T-cell (primary cell): ENCODE measurements around the gene DNAJA1. TPM values are rescaled to one million over a fixed set of nuclear protein-coding genes. Genes with fewer than 3 reads are reported as not detected.
"Not testable (repeated sequence)": the region's sequence is repeated elsewhere in the genome, so short reads cannot be mapped to it uniquely, and the experiment has no call there.

Experiments used
- ATAC-seq, 4 experiments: fragments of 200-7000 bp in 3 of 4; fragments of 150-1000 bp in 1 of 4; cut with Tn5 transposase; replicated peaks in 1 of 4; 1 replicate in 3 of 4; 2 replicates in 1 of 4; pipeline ENCODE4 v1.10.0; 2021; ENCODE audit warnings: moderate library complexity in 3 of 4, mild to moderate bottlenecking in 2 of 4, moderate number of reproducible peaks in 1 of 4
- CTCF ChIA-PET, 2 donors: fragments of 300-600 bp; sonication (Branson Sonifier 250); formaldehyde crosslinking; loops; one replicate each; lab custom pipeline; 2022; ENCODE audit warnings: antibody characterized with exemption in 2 of 2; lab: Charles Lee
- POLR2A ChIA-PET, 2 donors: fragments of 300-600 bp; sonication (Branson Sonifier 250); formaldehyde crosslinking; loops; one replicate each; lab custom pipeline; 2022; ENCODE audit warnings: antibody characterized with exemption in 2 of 2; lab: Charles Lee
- DNase-seq, 35 experiments: peaks; one replicate each; pipeline versions ENCODE4 v3.0.0 to v3.0.0-alpha.2; 2013 to 2023
- H3K27ac ChIP-seq: one replicate; pipeline ENCODE4 v1.5.1; 2013; ENCODE audit warnings: low read length
- H3K27me3 ChIP-seq, 2 experiments: replicated peaks in 1 of 2; 1 replicate in 1 of 2; 2 replicates in 1 of 2; pipeline versions ENCODE4 v1.6.1 to v1.7.0; 2013; ENCODE audit warnings: low read length in 1 of 2, mixed read lengths in 1 of 2; ENCODE audit not compliant: control insufficient read depth in 2 of 2, insufficient read depth in 2 of 2; ENCODE audit errors: extremely low read depth in 1 of 2
- H3K36me3 ChIP-seq, 2 donors: 1 replicate in 1 of 2; 2 replicates in 1 of 2; pipeline versions ENCODE4 v1.6.1 to v1.7.0; 2013; ENCODE audit warnings: low read length in 1 of 2; ENCODE audit not compliant: control insufficient read depth in 2 of 2, insufficient read depth in 1 of 2; ENCODE audit errors: extremely low read depth in 1 of 2
- H3K4me1 ChIP-seq, 2 experiments: 1 replicate in 1 of 2; 2 replicates in 1 of 2; pipeline versions ENCODE4 v1.6.1 to v1.7.0; 2013; ENCODE audit warnings: low read length in 2 of 2, mixed read lengths in 1 of 2; ENCODE audit not compliant: insufficient read depth in 2 of 2, control insufficient read depth in 1 of 2; ENCODE audit errors: extremely low read depth in 1 of 2
- H3K4me3 ChIP-seq, 2 donors: 1 replicate in 1 of 2; 2 replicates in 1 of 2; pipeline versions ENCODE4 v1.5.1 to v1.7.0; 2013; ENCODE audit warnings: mild to moderate bottlenecking in 2 of 2, low read length in 1 of 2, moderate library complexity in 1 of 2; ENCODE audit not compliant: control insufficient read depth in 1 of 2; ENCODE audit errors: extremely low read depth in 1 of 2
- H3K9me3 ChIP-seq: 2 replicates; pipeline ENCODE4 v1.7.0; 2013
- H3K27ac Mint-ChIP-seq, 2 donors: one replicate each; pipeline ENCODE4 v1.8.0; 2020 to 2021; ENCODE audit warnings: mild to moderate bottlenecking in 2 of 2, mixed read lengths in 2 of 2
- H3K27me3 Mint-ChIP-seq, 2 donors: one replicate each; pipeline ENCODE4 v1.8.0; 2021 to 2022; ENCODE audit warnings: mixed read lengths in 2 of 2
- H3K36me3 Mint-ChIP-seq: one replicate; pipeline ENCODE4 v1.8.0; 2021; ENCODE audit warnings: mixed read lengths
- H3K4me1 Mint-ChIP-seq, 3 donors: one replicate each; pipeline ENCODE4 v1.8.0; 2020 to 2022; ENCODE audit warnings: mixed read lengths in 3 of 3, mild to moderate bottlenecking in 1 of 3
- H3K4me3 Mint-ChIP-seq, 3 donors: one replicate each; pipeline ENCODE4 v1.8.0; 2020 to 2022; ENCODE audit warnings: mild to moderate bottlenecking in 3 of 3, mixed read lengths in 3 of 3, moderate library complexity in 3 of 3
- H3K9me3 Mint-ChIP-seq, 3 donors: one replicate each; pipeline ENCODE4 v1.8.0; 2020 to 2022; ENCODE audit warnings: mixed read lengths in 3 of 3
- WGBS: methylation state at CpG from one replicate; pipeline ENCODE4 v1.1.5; 2013; ENCODE audit warnings: missing lambda C conversion rate; ENCODE audit not compliant: insufficient coverage; 5-methylcytosine and 5-hydroxymethylcytosine counted together
- total RNA-seq, 35 experiments: library from RNA in 6 of 35; stranded (reverse) in 6 of 35; fragments of 120-200 nt in 1 of 35; gene quantifications; one replicate each; pipeline versions ENCODE4 v1.2.1 to v1.2.4 and lab custom pipeline; 2013 to 2026

The DNAJA1 gene
- total RNA-seq, 5 donors from 2014 or later (not counting 1 experiment from before 2014, with no cell fraction given) = 66.5 to 170 (median 69.9) TPM

DNA sequence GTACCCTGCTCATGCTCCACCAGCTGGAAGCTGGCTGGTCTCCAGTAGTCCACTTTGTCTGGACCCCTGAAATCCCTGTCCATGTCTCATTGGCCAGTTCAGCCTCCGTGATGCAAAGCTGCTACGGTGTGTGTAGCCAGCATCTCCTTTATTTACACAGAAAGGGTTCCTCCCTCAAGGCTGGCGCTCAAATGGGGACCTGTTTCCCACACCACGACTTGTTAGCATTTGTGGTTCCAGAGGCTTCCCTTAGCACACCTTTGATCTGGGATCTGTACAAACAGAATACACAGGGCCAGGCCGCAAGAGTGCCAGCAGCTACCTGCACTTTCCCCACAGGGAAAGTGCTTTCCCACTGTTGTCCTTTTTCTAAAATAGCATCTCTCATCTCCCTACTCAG is 57.1 kb downstream of the DNAJA1 start:
- Mint-ChIP-seq H3K27me3 (no peaks in the 10 kb centered on the region), H3K4me3 (peak overlapping the region in 1 of 3 donors; percentile 0), H3K4me1 (peaks cover 11 to 37% (median 24%) of the 10 kb centered on the region in 3 donors), H3K27ac (peak overlapping the region; percentile 72 to 80), H3K36me3 (no peaks in the 10 kb centered on the region), H3K9me3 (no peaks in the 10 kb centered on the region)
- H3K4me3 ChIP-seq = peak overlapping the region in 1 of 2 donors; percentile 23
- WGBS = 34% methylated on average over 4 of the region's 5 CpGs
- no peaks in the 10 kb centered on the region for H3K36me3 ChIP-seq
- no peaks in the 10 kb centered on the region for H3K9me3 ChIP-seq
- H3K27ac ChIP-seq = no peak overlapping the region
- ATAC-seq (peak in 3 of 4 experiments; percentile 37 to 45 (median 40)), DNase-seq (peak in 8 of 35 experiments; percentile 2 to 44 (median 18))
- ChIA-PET POLR2A (no interaction called here), CTCF (interaction anchor here (0.5 to 0.8 kb wide), 3 partner anchors 144 to 145 kb away, joined by 3 to 6 read pairs (median 4); no protein-coding TSS in a partner anchor)
- peaks cover 27 to 32% of the 10 kb centered on the region in 2 experiments for H3K4me1 ChIP-seq
- H3K27me3 ChIP-seq = no peaks in the 10 kb centered on the region

DNA sequence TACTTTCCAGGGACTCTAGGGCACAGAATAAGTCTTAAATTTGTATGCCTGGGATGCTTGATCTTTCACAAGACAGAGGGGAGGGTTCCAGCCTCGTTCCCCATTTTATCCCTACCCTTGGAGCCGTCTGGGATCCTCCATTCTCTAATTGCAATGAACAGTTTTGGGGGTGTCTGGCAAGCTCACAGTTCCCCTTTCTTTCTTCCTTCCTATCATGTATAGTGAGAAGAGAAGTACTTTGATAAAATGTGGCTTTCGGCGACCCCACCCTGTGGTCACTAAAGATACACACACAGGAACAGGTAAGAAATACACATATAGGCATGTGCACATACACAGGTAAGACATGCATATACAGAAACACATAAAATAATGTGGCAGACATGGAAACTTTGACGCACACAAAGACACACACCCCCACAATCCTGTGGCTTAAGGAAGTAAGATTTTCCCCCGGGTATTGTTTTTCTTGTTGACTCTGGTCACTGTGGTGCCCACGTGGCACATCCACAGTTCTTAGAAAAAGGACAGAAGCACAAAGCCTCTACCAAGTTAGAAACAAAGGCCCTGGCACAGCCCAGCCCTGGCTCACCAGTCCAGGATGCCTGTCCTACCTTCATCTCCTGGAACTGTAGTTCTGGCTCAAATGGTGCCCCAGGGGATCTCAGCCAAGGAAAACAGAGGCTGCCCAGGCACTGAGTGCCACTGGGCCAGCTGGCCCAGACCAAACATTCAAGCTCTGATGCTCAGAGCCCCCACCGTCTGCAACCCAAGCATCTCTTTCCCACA is 57.7 kb downstream of the DNAJA1 start:
- Mint-ChIP-seq H3K36me3 (no peaks in the 10 kb centered on the region), H3K4me1 (peaks cover 7 to 31% (median 21%) of the 10 kb centered on the region in 3 donors), H3K9me3 (no peaks in the 10 kb centered on the region), H3K27me3 (no peaks in the 10 kb centered on the region), H3K4me3 (peak overlapping the region in 2 of 3 donors; percentile 0 to 13), H3K27ac (peak overlapping the region; percentile 72 to 80)
- Histone ChIP-seq H3K27ac (no peak overlapping the region), H3K27me3 (no peaks in the 10 kb centered on the region), H3K4me3 (no peak overlapping the region), H3K36me3 (no peaks in the 10 kb centered on the region), H3K9me3 (no peaks in the 10 kb centered on the region), H3K4me1 (peaks cover 27 to 29% of the 10 kb centered on the region in 2 experiments)
- CTCF ChIA-PET = interaction anchor here (0.5 to 0.8 kb wide), 4 partner anchors 143 to 154 kb away, joined by 3 to 6 read pairs (median 4); no protein-coding TSS in a partner anchor
- ATAC-seq = peak in 2 of 4 experiments; percentile 23 to 41
- POLR2A ChIA-PET = no interaction called here
- no peak for DNase-seq
- 0% methylated on average over 2 of the region's 8 CpGs for WGBS

DNA sequence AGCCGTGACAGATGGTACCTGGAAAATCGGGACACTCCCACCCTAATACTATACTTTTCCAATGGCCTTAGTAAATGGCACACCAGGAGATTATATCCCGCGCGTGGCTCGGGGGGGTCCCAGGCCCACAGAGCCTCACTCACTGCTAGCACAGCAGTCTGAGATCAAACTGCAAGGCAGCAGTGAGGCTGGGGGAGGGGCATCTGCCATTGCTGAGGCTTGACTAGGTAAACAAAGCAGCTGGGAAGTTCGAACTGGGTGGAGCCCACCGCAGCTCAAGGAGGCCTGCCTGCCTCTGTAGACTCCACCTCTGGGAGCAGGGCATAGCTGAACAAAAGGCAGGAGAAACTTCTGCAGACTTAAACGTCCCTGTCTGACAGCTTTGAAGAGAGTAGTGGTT is 60.6 kb downstream of the DNAJA1 start:
- DNase-seq, H3K9me3 Mint-ChIP-seq, ATAC-seq, H3K4me3 Mint-ChIP-seq, H3K36me3 ChIP-seq, H3K36me3 Mint-ChIP-seq, H3K27me3 Mint-ChIP-seq, H3K4me3 ChIP-seq, H3K27me3 ChIP-seq, H3K27ac ChIP-seq, H3K9me3 ChIP-seq, POLR2A ChIA-PET, H3K27ac Mint-ChIP-seq, CTCF ChIA-PET: not testable (repeated sequence)
- H3K4me1 Mint-ChIP-seq = peaks cover 1 to 29% (median 16%) of the 10 kb centered on the region in 3 donors
- 40% methylated on average over 1 of the region's 9 CpGs for WGBS
- peaks cover 24 to 26% of the 10 kb centered on the region in 2 experiments for H3K4me1 ChIP-seq

Other genes starting within 250 kb of the DNAJA1 start
- not detected for gene TMEM215, start 241.7 kb upstream of the DNAJA1 start, total RNA-seq
- gene APTX, start 23.6 kb upstream of the DNAJA1 start, total RNA-seq = 10 to 100 TPM; 22.4 to 29.7 (median 24.1) TPM
- gene SMU1, start 51.4 kb downstream of the DNAJA1 start, total RNA-seq = 10 to 100 TPM; 22.6 to 25.5 (median 24.4) TPM
- 10 to 100 TPM; 33.2 to 85.3 (median 44.1) TPM for gene B4GALT1, start 142.1 kb downstream of the DNAJA1 start, total RNA-seq
- gene SPINK4, start 214.9 kb downstream of the DNAJA1 start, total RNA-seq = not detected
- gene BAG1, start 239.4 kb downstream of the DNAJA1 start, total RNA-seq = 10 to 100 TPM; 59.4 to 69.9 (median 62.4) TPM
- gene CHMP5, start 239.8 kb downstream of the DNAJA1 start, total RNA-seq = 10 to 100 TPM; 20.5 to 32.1 (median 30.8) TPM